Keratinocyte (primary cell): ENCODE results near the gene TMBIM1. TPM values are rescaled to one million over a fixed set of nuclear protein-coding genes. Genes with fewer than 3 reads are reported as not detected.

Experiments used
- DNase-seq: peaks from one replicate; pipeline ENCODE4 v3.0.0-alpha.2; 2011; ENCODE audit warnings: low read depth, missing footprints, low spot score
- FAIRE-seq: peaks from 2 replicates; lab custom pipeline; 2011; peaks lifted over from hg19 to GRCh38; lab: Jason Lieb, UNC
- H2AFZ ChIP-seq: 2 replicates; pipeline ENCODE4 v1.6.0; 2012; ENCODE audit warnings: low read length, control low read depth, inconsistent platforms; ENCODE audit not compliant: control insufficient read depth
- H3K27ac ChIP-seq: 2 replicates; pipeline ENCODE4 v1.5.1; 2011; ENCODE audit warnings: low read length; ENCODE audit not compliant: control insufficient read depth, insufficient read depth
- H3K27me3 ChIP-seq: 3 replicates; pipeline ENCODE4 v1.6.0; 2011; ENCODE audit warnings: low read length; ENCODE audit not compliant: control insufficient read depth, insufficient read depth; ENCODE audit errors: extremely low read depth
- H3K36me3 ChIP-seq, 2 experiments: 2 replicates in 1 of 2; 3 replicates in 1 of 2; pipeline ENCODE4 v1.5.1; 2011; ENCODE audit warnings: low read length in 2 of 2, mild to moderate bottlenecking in 1 of 2; ENCODE audit not compliant: control insufficient read depth in 2 of 2, insufficient read depth in 2 of 2; ENCODE audit errors: extremely low read depth in 1 of 2
- H3K4me1 ChIP-seq: 3 replicates; pipeline ENCODE4 v1.5.1; 2011; ENCODE audit warnings: low read length; ENCODE audit not compliant: control insufficient read depth, insufficient read depth; ENCODE audit errors: extremely low read depth
- H3K4me2 ChIP-seq: 3 replicates; pipeline ENCODE4 v1.6.0; 2011; ENCODE audit warnings: low read depth, low read length; ENCODE audit not compliant: control insufficient read depth, insufficient read depth; ENCODE audit errors: extremely low read depth
- H3K4me3 ChIP-seq, 3 experiments: fragments of 200-600 bp in 1 of 3; sonication (generic) in 1 of 3; 2 replicates in 2 of 3; 3 replicates in 1 of 3; pipeline ENCODE4 v1.5.1; 2011 to 2016; ENCODE audit warnings: low read length in 3 of 3, mild to moderate bottlenecking in 3 of 3, control low read depth in 2 of 3, inconsistent platforms in 1 of 3, low read depth in 1 of 3, mixed read lengths in 1 of 3, mixed run types in 1 of 3, moderate library complexity in 1 of 3; ENCODE audit not compliant: control insufficient read depth in 2 of 3, insufficient read depth in 2 of 3; ENCODE audit errors: extremely low read depth in 1 of 3
- H3K79me2 ChIP-seq: 2 replicates; pipeline ENCODE4 v1.6.0; 2012; ENCODE audit warnings: low read length; ENCODE audit not compliant: control insufficient read depth, insufficient read depth
- H3K9ac ChIP-seq: 3 replicates; pipeline ENCODE4 v1.6.0; 2011; ENCODE audit warnings: low read length; ENCODE audit not compliant: control insufficient read depth, insufficient read depth; ENCODE audit errors: extremely low read depth
- H3K9me1 ChIP-seq: 3 replicates; pipeline ENCODE4 v1.6.0; 2011; ENCODE audit warnings: low read length; ENCODE audit not compliant: control insufficient read depth, insufficient read depth; ENCODE audit errors: extremely low read depth
- H3K9me3 ChIP-seq: 2 replicates; pipeline ENCODE4 v1.5.1; 2012; ENCODE audit warnings: low read depth, low read length; ENCODE audit not compliant: control insufficient read depth
- H4K20me1 ChIP-seq: 3 replicates; pipeline ENCODE4 v1.6.0; 2011; ENCODE audit warnings: low read length; ENCODE audit not compliant: control insufficient read depth, insufficient read depth; ENCODE audit errors: extremely low read depth
- EZH2 ChIP-seq: IDR thresholded peaks from one replicate; pipeline ENCODE4 v1.6.1; 2012; ENCODE audit warnings: inconsistent platforms, mild to moderate bottlenecking, low read length, moderate library complexity
- dilution Hi-C: fragments of 300-500 bp; cut with MboI; formaldehyde crosslinking; loops from one replicate; pipeline ENCODE4 v1.7.0; 2020; ENCODE audit warnings: low sequenced_read_pairs; ENCODE audit not compliant: extremely low pct_ligation_motif_present
- polyA plus RNA-seq, 5 experiments: library from polyadenylated mRNA; depleted of rRNA in 3 of 5; stranded (reverse) in 3 of 5; stranded (forward) in 1 of 5; unstranded in 1 of 5; fragments of >200 nt; gene quantifications; 1 replicate in 1 of 5; 2 replicates in 3 of 5; 3 replicates in 1 of 5; pipeline versions ENCODE4 v1.2.1 to v1.2.3, GENCODE V29; 2011 to 2012; ENCODE audit warnings: missing spikeins in 2 of 5, low read depth in 1 of 5, low replicate concordance in 1 of 5
- TF ChIP-seq, protein P1 (sequence below), 3 experiments: IDR thresholded peaks in 1 of 3; conservative IDR thresholded peaks in 1 of 3; optimal IDR thresholded peaks in 1 of 3; 2 replicates in 2 of 3; 3 replicates in 1 of 3; pipeline versions ENCODE3 to v1.5.1; 2011; ENCODE audit warnings: low read length in 3 of 3, mild to moderate bottlenecking in 3 of 3, moderate library complexity in 2 of 3, control low read depth in 1 of 3, inconsistent platforms in 1 of 3; ENCODE audit not compliant: insufficient read depth in 2 of 3; ENCODE audit errors: extremely low read depth in 1 of 3

The TMBIM1 gene
- polyA plus RNA-seq, 1 donor (not counting 4 experiments of a cell fraction or from before 2014, with no cell fraction given) = 609 TPM

DNA sequence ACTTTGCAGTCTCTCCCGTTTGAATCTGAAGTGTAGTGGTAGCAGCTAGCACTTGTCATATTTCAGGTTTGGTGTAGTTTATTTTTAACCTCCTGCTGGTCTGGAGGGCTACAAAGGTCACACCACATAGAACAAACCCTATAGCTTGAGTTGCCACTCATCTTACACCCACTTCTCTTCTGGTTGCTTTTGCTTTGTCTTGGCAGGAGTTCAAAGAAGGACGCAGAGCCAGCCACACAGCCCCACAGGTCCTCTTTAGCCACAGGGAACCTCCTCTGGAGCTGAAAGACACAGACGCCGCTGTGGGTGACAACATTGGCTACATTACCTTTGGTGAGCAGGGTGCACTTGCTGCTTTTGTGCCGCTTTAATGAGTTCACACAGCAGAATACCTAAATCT is 47.1 kb downstream of the TMBIM1 start:
- H3K9ac ChIP-seq = no peak overlapping the region
- no peaks in the 10 kb centered on the region for H3K27me3 ChIP-seq
- dilution Hi-C loops = no loop called here
- H3K4me2 ChIP-seq = no peak overlapping the region
- no peaks in the 10 kb centered on the region for H3K9me3 ChIP-seq
- FAIRE-seq = no peak
- no peaks in the 10 kb centered on the region for H3K9me1 ChIP-seq
- H3K36me3 ChIP-seq = peaks cover 47 to 64% of the 10 kb centered on the region in 2 experiments
- no peak for DNase-seq
- TF ChIP-seq, protein P1, sequence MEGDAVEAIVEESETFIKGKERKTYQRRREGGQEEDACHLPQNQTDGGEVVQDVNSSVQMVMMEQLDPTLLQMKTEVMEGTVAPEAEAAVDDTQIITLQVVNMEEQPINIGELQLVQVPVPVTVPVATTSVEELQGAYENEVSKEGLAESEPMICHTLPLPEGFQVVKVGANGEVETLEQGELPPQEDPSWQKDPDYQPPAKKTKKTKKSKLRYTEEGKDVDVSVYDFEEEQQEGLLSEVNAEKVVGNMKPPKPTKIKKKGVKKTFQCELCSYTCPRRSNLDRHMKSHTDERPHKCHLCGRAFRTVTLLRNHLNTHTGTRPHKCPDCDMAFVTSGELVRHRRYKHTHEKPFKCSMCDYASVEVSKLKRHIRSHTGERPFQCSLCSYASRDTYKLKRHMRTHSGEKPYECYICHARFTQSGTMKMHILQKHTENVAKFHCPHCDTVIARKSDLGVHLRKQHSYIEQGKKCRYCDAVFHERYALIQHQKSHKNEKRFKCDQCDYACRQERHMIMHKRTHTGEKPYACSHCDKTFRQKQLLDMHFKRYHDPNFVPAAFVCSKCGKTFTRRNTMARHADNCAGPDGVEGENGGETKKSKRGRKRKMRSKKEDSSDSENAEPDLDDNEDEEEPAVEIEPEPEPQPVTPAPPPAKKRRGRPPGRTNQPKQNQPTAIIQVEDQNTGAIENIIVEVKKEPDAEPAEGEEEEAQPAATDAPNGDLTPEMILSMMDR (optimal IDR thresholded peaks at IDR 0.05 in 1 of 3, IDR thresholded peaks at IDR 0.05 in 1 of 3, conservative IDR thresholded peaks at IDR 0.05 in 1 of 3; ENCODE audit: extremely low read depth in 1 of 3, insufficient read depth in 2 of 3, low read length in 3 of 3) = no peak
- no peak for TF ChIP-seq EZH2
- no peak overlapping the region for H2AFZ ChIP-seq
- no peaks in the 10 kb centered on the region for H3K4me1 ChIP-seq
- H3K4me3 ChIP-seq = no peak overlapping the region
- H3K27ac ChIP-seq = no peak overlapping the region
- H4K20me1 ChIP-seq = peaks cover 8% of the 10 kb centered on the region
- H3K79me2 ChIP-seq = peaks cover 43% of the 10 kb centered on the region

DNA sequence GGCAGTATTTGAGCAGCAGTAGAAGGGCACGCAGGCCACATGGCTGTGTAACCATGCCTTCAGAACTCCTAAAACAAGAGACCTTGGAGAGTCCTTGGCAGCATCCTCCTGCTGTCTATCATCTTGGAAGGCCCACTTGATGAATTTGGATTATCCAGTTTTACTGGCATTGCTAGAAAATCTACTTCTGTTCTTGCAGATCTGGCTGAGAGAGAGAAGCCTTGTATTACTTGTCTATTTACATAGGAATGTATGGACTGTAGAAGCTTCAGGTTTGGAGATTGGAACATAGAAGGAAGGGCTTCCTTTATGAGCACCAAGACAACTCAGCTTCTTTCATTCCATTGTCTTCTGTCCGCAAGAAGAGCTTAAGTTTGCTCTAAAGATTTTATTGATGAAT is 47.6 kb downstream of the TMBIM1 start:
- no peak for DNase-seq
- H3K79me2 ChIP-seq = peaks cover 42% of the 10 kb centered on the region
- H3K27me3 ChIP-seq = no peaks in the 10 kb centered on the region
- no peak overlapping the region for H3K4me2 ChIP-seq
- H3K27ac ChIP-seq = no peak overlapping the region
- H2AFZ ChIP-seq = no peak overlapping the region
- TF ChIP-seq EZH2 = no peak
- TF ChIP-seq, protein P1 (optimal IDR thresholded peaks at IDR 0.05 in 1 of 3, IDR thresholded peaks at IDR 0.05 in 1 of 3, conservative IDR thresholded peaks at IDR 0.05 in 1 of 3; ENCODE audit: extremely low read depth in 1 of 3, insufficient read depth in 2 of 3, low read length in 3 of 3) = no peak
- H3K9me1 ChIP-seq = no peaks in the 10 kb centered on the region
- peaks cover 6% of the 10 kb centered on the region for H4K20me1 ChIP-seq
- dilution Hi-C loops = no loop called here
- no peak overlapping the region for H3K4me3 ChIP-seq
- H3K9me3 ChIP-seq = no peaks in the 10 kb centered on the region
- H3K4me1 ChIP-seq = no peaks in the 10 kb centered on the region
- peaks cover 42 to 62% of the 10 kb centered on the region in 2 experiments for H3K36me3 ChIP-seq
- H3K9ac ChIP-seq = no peak overlapping the region
- no peak for FAIRE-seq
